ENCODE data around the gene LRCH3.
A peak's percentile ranks its signal among the peaks of the same experiment; 100 is the strongest.

LRCH3 gene

DNA sequence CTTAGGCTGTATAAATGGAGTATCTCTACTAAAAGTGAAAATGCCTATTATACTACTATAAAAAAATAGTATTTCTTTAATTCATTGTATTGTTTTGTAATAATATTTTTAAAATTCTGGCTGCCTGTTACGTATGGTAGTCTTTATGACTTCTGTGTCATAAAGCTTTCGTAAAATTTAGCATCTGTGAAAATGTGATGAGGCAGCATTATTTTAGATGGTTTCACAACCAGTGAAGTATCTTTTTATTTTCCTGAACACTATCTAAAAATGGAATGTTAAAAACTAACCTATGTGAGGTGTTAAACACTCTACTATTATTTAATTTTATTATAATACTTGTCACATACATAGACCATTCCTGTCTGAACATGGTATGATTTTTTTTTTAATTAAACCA, 46.2 kb downstream of the LRCH3 start:
- Histone ChIP-seq H3K36me3 (peaks cover 88% of the 10 kb centered on the region), H3K27me3 (no peaks in the 10 kb centered on the region), H3K4me3 (ENCODE audit: low read depth in 1 of 2, low read length in 1 of 2) (no peak overlapping the region)

DNA sequence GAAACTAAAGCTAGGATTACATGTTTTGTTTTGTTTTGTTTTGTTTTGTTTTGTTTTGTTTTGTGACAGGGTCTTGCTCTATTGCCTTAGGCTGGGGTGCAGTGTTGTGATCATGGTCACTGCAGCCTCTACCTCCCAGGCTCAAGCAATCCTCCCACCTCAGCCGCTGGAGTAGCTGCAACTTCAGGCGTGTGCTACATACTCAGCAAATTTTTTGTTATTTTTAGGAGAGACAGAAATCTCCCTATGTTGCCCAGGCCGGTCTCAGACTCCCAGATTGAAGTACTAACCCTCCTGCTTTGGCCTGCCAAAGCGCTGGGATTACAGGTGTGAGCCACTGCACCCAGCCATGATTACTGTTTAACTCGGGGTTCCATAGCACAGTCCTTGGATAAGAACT, 50.7 kb downstream of the LRCH3 start:
- Histone ChIP-seq H3K36me3 (peaks cover 89% of the 10 kb centered on the region), H3K4me3 (ENCODE audit: low read depth in 1 of 2, low read length in 1 of 2) (no peak overlapping the region), H3K4me1 (ENCODE audit: control insufficient read depth in 1 of 2, insufficient read depth in 1 of 2, low read depth in 1 of 2, low read length in 1 of 2) (no peaks in the 10 kb centered on the region), H3K27ac (no peak overlapping the region), H3K27me3 (no peaks in the 10 kb centered on the region), H3K9me3 (no peaks in the 10 kb centered on the region)
- TF ChIP-seq, protein P1, sequence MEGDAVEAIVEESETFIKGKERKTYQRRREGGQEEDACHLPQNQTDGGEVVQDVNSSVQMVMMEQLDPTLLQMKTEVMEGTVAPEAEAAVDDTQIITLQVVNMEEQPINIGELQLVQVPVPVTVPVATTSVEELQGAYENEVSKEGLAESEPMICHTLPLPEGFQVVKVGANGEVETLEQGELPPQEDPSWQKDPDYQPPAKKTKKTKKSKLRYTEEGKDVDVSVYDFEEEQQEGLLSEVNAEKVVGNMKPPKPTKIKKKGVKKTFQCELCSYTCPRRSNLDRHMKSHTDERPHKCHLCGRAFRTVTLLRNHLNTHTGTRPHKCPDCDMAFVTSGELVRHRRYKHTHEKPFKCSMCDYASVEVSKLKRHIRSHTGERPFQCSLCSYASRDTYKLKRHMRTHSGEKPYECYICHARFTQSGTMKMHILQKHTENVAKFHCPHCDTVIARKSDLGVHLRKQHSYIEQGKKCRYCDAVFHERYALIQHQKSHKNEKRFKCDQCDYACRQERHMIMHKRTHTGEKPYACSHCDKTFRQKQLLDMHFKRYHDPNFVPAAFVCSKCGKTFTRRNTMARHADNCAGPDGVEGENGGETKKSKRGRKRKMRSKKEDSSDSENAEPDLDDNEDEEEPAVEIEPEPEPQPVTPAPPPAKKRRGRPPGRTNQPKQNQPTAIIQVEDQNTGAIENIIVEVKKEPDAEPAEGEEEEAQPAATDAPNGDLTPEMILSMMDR (IDR thresholded peaks at IDR 0.05) = no peak

More for the DNA sequence above, 46.2 kb downstream of the LRCH3 start:
- Histone ChIP-seq H3K9me3 (no peaks in the 10 kb centered on the region), H3K4me1 (ENCODE audit: control insufficient read depth in 1 of 2, insufficient read depth in 1 of 2, low read depth in 1 of 2, low read length in 1 of 2) (no peaks in the 10 kb centered on the region), H3K27ac (no peak overlapping the region)
- TF ChIP-seq, protein P1 (IDR thresholded peaks at IDR 0.05) = no peak

DNA sequence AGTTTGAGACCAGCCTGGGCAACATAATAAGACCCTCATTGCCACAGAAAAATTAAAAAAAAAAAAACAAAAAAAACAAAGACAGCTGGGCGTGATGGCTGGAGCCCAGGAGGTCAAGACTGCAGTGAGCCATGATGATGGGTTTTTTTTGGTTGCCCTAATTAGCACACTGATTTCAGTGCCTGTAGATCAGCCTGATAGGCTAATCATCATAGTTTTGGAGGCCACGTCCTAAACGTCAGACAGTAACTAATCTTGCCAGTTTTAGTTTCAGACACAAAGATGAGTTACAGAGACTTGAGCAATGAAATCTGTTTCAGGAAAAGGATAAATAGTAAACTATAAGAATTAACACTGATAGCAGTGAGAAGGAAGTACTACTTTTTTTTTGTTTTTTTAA, 55.4 kb downstream of the LRCH3 start:
- peaks cover 8 to 21% of the 10 kb centered on the region in 2 experiments for H3K4me1 ChIP-seq (ENCODE audit: control insufficient read depth in 1 of 2, insufficient read depth in 1 of 2, low read depth in 1 of 2, low read length in 1 of 2)
- no peak overlapping the region for H3K4me3 ChIP-seq (ENCODE audit: low read depth in 1 of 2, low read length in 1 of 2)
- H3K36me3 ChIP-seq = peaks cover 61% of the 10 kb centered on the region
- TF ChIP-seq, protein P1 (IDR thresholded peaks at IDR 0.05) = no peak
- no peak overlapping the region for H3K27ac ChIP-seq
- no peaks in the 10 kb centered on the region for H3K9me3 ChIP-seq
- no peaks in the 10 kb centered on the region for H3K27me3 ChIP-seq

GRCh38 chr3:197847866-197848401, 56.9 kb downstream of the LRCH3 start:
- Histone ChIP-seq H3K9me3 (no peaks in the 10 kb centered on the region), H3K4me1 (ENCODE audit: control insufficient read depth in 1 of 2, insufficient read depth in 1 of 2, low read depth in 1 of 2, low read length in 1 of 2) (peaks cover 8 to 21% of the 10 kb centered on the region in 2 experiments), H3K27ac (peak overlapping the region; percentile 73), H3K36me3 (peaks cover 59% of the 10 kb centered on the region), H3K4me3 (ENCODE audit: low read depth in 1 of 2, low read length in 1 of 2) (no peak overlapping the region), H3K27me3 (no peaks in the 10 kb centered on the region)
- TF ChIP-seq, protein P1 (IDR thresholded peaks at IDR 0.05) = no peak

DNA sequence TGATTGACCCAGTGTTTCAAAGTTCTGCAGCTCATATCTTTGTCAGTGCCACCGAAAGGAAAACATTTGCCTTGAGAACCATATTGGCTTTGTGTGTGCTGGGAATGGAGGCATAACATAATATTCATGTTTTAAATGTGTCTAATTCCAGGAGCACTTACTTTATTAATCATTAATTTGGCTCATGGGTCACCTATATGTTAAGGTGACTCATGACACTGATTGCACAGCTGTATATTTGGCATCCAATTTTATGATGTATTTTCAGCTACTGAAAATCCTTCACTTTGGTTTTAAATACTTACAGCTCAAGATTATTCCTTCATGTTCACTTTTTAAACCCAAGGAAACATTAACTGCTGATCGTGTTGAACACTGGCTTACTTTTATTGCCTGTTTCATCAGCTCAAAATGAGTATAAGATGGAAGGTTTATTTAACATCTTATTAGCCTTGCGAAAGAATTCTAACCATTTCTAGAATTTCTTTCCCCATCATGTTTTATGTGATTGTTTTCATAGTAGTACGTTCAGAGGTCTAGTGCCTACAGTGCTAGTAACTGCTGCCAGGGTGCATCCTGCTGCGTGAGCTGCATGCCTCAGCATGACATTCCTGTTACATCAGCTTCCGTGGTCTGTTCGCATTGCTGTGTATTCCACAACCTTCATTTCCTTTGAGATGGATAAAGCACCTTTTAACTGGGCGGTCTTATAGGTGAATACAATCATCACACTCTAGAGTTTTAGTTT, 63.7 kb downstream of the LRCH3 start:
- Histone ChIP-seq H3K36me3 (peaks cover 66% of the 10 kb centered on the region), H3K9me3 (no peaks in the 10 kb centered on the region), H3K27ac (no peak overlapping the region), H3K4me1 (ENCODE audit: control insufficient read depth in 1 of 2, insufficient read depth in 1 of 2, low read depth in 1 of 2, low read length in 1 of 2) (peaks cover 0 to 2% of the 10 kb centered on the region in 2 experiments), H3K27me3 (no peaks in the 10 kb centered on the region), H3K4me3 (ENCODE audit: low read depth in 1 of 2, low read length in 1 of 2) (no peak overlapping the region)
- TF ChIP-seq, protein P1 (IDR thresholded peaks at IDR 0.05) = no peak

All from neutrophil (primary cell).